ENCODE measurements around the gene CEP44.

GRCh38 chr4:174316546-174316945 lies 32.8 kb downstream of the CEP44 start:
- TF ChIP-seq CTCF (IDR thresholded peaks at IDR 0.05; ENCODE audit: insufficient read depth, low read depth, low read length), result no peak
- no peak for TF ChIP-seq EZH2 (IDR thresholded peaks at IDR 0.05; ENCODE audit: insufficient read depth, low read length)
